Astrocyte (in vitro differentiated cells and primary cell): Measurements from ENCODE around the gene STAB2.

ENCODE experiments used
- EZH2 ChIP-seq: IDR thresholded peaks from 2 replicates; pipeline ENCODE4 v1.6.1; 2012; ENCODE audit warnings: mild to moderate bottlenecking, low read length, inconsistent platforms; ENCODE audit not compliant: insufficient read depth
- TF ChIP-seq, protein P1 (sequence below): IDR thresholded peaks from 2 replicates; pipeline ENCODE4 v1.5.1; 2011; ENCODE audit warnings: low read depth, mild to moderate bottlenecking, inconsistent platforms, low read length, moderate library complexity; ENCODE audit not compliant: insufficient read depth

DNA sequence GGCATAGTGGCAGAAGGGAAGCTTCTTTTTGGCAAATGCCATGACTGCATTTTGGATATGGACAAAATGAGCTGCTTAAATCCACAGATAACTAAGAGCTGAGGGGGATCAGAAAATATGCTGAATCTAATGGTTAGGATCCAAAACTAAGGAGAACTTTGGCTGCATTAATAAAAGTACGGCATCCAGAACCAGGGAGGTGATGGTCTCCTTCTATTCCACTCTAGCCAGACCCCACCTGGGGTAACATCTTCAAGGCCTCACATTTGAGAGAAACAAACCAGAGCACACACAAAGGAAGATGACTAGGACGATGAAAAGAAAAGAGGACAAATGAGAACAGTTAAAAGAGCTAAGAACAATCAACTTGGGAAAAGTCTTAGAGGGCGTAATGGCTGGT is 226.4 kb downstream of the STAB2 start:
- TF ChIP-seq, protein P1, sequence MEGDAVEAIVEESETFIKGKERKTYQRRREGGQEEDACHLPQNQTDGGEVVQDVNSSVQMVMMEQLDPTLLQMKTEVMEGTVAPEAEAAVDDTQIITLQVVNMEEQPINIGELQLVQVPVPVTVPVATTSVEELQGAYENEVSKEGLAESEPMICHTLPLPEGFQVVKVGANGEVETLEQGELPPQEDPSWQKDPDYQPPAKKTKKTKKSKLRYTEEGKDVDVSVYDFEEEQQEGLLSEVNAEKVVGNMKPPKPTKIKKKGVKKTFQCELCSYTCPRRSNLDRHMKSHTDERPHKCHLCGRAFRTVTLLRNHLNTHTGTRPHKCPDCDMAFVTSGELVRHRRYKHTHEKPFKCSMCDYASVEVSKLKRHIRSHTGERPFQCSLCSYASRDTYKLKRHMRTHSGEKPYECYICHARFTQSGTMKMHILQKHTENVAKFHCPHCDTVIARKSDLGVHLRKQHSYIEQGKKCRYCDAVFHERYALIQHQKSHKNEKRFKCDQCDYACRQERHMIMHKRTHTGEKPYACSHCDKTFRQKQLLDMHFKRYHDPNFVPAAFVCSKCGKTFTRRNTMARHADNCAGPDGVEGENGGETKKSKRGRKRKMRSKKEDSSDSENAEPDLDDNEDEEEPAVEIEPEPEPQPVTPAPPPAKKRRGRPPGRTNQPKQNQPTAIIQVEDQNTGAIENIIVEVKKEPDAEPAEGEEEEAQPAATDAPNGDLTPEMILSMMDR, result no peak
- no peak for TF ChIP-seq EZH2
